LNCAP (cell line): ENCODE results near the gene PTGR3.

ENCODE experiments used
- TF ChIP-seq, protein P1 (sequence below): fragments of 450-650 bp; IDR thresholded peaks from 2 replicates; pipeline ENCODE4 v1.5.1; 2017; ENCODE audit warnings: mild to moderate bottlenecking

PTGR3 gene

DNA sequence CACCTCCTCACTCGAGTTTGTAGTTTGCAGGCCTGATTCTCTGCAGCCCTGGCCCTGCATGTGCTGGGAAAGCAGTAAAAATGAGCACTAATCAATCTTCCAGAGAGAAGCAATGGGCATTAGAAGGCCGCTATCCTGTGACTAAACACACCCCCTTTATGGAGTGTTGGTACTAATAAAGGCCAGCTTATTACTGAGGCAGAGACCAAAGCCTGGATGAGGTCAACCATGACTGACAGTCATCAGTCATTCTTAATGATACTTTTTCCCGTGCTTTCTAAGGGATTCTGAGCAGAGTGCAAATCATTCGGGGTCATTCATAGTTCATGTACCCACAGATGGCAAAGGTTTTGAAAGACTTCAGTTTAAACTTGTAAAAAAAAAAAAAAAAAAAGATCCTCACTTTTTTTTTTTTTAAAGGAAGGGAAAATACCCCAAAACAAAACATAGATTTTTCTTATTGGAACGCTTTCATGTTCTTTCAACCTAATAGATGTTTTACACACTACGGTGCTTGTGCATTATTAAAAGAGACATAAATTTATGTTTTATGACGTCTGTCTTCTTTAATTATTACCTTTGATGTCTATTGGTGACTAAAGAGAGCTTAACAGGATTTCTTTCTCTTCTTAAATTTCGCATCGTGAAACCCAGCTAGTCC lies 14.9 kb upstream of the PTGR3 start:
- TF ChIP-seq, protein P1, sequence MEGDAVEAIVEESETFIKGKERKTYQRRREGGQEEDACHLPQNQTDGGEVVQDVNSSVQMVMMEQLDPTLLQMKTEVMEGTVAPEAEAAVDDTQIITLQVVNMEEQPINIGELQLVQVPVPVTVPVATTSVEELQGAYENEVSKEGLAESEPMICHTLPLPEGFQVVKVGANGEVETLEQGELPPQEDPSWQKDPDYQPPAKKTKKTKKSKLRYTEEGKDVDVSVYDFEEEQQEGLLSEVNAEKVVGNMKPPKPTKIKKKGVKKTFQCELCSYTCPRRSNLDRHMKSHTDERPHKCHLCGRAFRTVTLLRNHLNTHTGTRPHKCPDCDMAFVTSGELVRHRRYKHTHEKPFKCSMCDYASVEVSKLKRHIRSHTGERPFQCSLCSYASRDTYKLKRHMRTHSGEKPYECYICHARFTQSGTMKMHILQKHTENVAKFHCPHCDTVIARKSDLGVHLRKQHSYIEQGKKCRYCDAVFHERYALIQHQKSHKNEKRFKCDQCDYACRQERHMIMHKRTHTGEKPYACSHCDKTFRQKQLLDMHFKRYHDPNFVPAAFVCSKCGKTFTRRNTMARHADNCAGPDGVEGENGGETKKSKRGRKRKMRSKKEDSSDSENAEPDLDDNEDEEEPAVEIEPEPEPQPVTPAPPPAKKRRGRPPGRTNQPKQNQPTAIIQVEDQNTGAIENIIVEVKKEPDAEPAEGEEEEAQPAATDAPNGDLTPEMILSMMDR: no peak

DNA sequence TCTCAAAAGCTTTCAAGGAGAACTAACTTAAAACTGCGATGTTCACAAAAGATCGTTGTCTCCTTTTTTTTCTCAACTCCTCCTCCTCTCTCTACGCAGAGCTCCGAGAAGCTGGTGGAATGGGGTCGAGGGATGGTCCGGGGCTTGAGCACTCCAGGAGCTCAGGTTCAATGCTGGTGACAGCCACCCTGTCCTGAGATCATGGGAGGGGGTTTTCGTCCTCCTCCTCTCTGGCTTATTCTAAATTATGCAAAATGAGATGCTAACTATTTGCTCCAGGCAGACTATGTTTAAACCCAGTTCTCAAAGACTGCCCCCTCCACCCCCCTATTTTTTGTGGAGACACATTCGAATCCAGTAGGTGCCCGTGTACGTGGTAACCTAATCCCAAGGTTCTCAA lies 13.5 kb upstream of the PTGR3 start:
- TF ChIP-seq, protein P1: no peak

DNA sequence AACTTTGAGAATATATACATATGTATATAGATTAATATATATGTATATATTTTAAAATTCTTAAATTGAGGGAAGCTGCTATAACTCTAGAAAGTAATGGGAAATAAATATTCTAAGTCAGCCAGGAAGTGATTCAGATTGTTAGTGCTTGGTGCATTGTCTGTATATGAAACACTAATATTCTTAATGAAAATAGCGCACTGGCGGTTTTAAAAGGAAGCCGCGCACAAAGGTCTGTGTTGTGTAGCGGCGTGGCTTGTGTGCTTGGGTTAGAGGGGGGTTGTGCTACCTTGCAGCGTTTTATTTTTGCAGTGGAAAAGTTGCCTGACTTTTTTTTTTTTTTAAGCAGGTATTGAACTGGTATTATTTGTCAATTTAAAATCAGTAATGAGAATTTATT lies 13.0 kb upstream of the PTGR3 start:
- TF ChIP-seq, protein P1: no peak

DNA sequence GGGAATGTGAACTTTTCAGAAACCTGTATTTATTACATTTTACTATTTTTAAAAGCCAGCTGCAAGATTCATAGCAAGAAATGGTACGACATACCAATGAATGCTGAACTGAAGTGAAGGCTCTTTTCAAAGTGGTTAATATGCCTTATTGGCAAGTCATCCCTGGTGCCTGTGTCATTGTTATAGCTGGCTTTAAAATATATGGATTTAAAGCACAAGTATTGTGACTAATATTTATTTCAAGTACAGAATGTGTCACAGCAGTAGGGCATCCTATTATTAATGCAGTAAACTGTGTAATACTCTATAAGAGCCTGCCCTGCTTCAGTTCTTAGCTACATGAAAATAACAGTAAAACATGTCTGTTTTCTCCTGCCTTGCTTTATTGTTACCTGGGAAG lies 12.5 kb upstream of the PTGR3 start:
- TF ChIP-seq, protein P1: no peak

DNA sequence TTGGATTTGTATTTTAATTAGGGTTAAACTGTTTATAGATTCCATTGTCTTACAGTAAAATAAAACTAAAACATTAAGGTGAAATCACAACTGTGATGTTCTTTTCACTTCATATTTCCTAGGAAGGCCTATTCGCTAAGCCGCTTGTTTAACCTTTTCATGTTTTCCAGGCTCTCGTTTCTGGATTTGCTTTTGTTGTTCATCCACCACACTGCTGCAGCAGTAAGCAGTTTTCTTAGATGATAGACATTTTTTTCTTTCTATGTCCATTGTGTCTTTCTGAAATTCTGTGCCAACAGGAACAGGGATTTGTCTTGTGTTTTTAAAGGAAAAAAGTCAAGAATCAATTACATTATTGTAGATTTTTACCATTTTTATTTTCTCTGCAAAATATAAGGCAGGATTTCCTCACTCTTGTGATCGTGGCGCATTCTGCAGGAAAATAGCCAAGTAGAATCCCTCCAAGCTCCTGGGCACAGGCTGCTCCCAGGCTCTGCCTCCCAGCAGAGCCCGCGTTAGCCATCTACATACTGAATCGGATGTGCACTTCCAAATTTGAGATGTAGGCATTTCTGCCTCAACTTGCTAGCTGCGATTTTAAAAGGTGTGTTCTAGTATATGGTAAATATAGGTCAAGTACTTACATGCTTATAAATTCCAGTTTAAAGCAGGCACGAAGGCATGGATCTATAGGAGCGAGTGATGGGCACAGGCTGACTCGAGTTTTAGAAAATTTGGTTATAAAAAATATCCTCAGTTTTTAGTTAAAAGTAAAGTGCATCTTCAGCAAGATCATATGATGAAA lies 11.8 kb upstream of the PTGR3 start:
- TF ChIP-seq, protein P1: no peak

DNA sequence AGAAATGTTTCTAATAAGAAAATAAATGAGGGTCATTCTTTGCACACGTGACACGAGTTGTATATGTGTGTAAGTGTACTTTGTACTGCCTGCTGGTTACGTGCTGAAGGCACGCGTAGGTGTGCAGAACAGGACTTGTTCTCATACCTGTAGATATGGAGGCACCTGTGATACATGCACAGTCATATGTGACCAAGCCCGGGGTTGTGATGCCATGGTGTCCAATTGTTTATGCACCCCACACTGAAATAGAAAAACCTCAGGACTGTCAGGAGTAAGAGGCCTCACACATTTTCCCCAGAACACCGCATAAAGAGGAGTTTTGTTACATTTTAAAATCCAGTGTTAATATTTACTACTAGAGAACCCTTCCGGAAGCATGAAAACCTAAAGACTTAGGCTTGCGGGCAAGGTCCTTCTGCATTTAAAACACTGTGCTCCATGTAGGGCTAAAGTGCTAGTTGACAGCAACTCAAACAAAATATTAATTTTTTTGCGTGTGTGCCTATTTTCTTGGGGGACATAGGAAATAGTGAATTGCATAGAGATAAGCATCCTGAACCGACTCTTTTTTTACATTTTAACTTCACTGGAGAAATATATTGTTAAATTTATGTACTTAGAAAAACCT lies 10.9 kb upstream of the PTGR3 start:
- TF ChIP-seq, protein P1: no peak

DNA sequence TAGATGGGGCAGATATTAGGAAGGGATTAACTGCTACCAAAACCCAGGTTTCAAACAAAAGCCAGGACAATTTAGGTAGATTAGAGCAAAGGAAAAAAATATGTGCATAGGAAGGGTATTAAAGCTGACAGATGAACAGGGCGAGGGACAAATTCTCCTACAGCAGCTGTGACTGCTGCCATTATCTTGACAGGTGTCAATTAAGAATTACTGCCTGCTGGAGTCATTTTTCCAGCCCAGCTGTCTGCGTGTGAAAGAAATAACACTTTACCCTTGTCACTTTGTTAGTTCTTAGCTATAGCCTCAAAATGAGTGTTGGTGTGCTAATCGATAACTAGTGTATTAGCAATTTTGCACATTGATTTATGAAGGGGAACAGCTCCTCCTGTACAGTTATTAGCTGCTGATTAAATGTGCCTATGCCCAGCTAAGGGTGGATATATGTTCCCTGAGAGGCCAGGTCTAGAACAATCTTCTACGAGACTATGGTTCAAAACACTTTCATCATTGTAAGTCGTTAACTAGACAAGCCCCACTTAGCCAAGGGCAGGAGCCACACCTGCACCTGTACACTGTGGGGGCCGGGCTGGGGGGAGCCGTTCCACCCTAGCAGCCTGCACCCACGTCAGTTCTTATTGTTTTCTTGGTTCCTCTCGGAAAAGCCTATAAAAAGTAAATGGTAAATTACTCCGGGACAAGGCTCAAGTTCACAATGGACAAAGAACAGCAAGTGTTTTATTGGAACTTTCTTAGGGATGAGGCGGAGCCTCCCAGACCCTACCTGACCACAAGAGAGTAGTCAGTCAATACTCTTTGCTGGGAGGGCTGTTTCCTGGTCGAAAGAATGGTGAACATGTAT lies 9.4 kb upstream of the PTGR3 start:
- TF ChIP-seq, protein P1: no peak
